ENCODE data around the gene OR5M3.

- TF ChIP-seq POLR2A (IDR thresholded peaks at IDR 0.05; ENCODE audit: low read depth, low read length) (no peak), POLR2AphosphoS5 (IDR thresholded peaks at IDR 0.05; ENCODE audit: low read depth, low read length) (no peak)
Observed at GRCh38 chr11:56457076-56457475, 16.1 kb downstream of the OR5M3 start.

Measured in GM12892 (cell line).